Measurements from ENCODE around the gene PON3. TPM values are rescaled to one million over a fixed set of nuclear protein-coding genes. Genes with fewer than 3 reads are reported as not detected.
A peak's percentile ranks its signal among the peaks of the same experiment; 100 is the strongest.

PON3 gene
- polyA plus RNA-seq, 2 of the 4 experiments (the other 2 are of a cell fraction) = 48.7 to 142 TPM

- TF ChIP-seq REST (IDR thresholded peaks at IDR 0.05) (no peak), BHLHE40 (IDR thresholded peaks at IDR 0.05; ENCODE audit: low read depth, low read length) (no peak)
These were observed 1.8 kb downstream of the PON3 start (continued) for GRCh38 chr7:95394370-95394769.

- ChIA-PET CTCF (interaction anchor here (0.8 to 9.8 kb wide), 2 partner anchors 74 to 87 kb away, joined by 3 to 176 read pairs; no protein-coding TSS in a partner anchor), POLR2A (no interaction called here)
- no peak overlapping the region for H3K4me2 ChIP-seq
- peaks cover 15% of the 10 kb centered on the region; the same call in 1 of the 3 replicates for H3K9me3 ChIP-seq
- peaks cover 29% of the 10 kb centered on the region for H3K4me1 ChIP-seq
- FAIRE-seq (peak; percentile 76), ATAC-seq (no peak), DNase-seq (ENCODE audit: low read depth in 1 of 2, low spot score in 1 of 2) (no peak)
- whole genome bisulfite sequencing (ENCODE audit: missing lambda C conversion rate) = 77% methylated on average over 2 of the region's 2 CpGs
- no peak overlapping the region for H3K4me3 ChIP-seq
- H3K27ac ChIP-seq = no peak overlapping the region
- TF ChIP-seq HDAC2 (IDR thresholded peaks at IDR 0.05) (no peak), ELK1 (IDR thresholded peaks at IDR 0.05; ENCODE audit: low read depth, low read length) (no peak), NPAS2 (CRISPR knock-in tag; IDR thresholded peaks at IDR 0.05; ENCODE audit: borderline replicate concordance) (no peak), HOXB5 (CRISPR knock-in tag; IDR thresholded peaks at IDR 0.05) (no peak), RCOR1 (IDR thresholded peaks at IDR 0.05; ENCODE audit: low read depth, low read length) (no peak), ATOH8 (CRISPR knock-in tag; IDR thresholded peaks at IDR 0.05; ENCODE audit: low read depth) (no peak), BCL3 (IDR thresholded peaks at IDR 0.05) (no peak), NR3C1 (IDR thresholded peaks at IDR 0.05) (no peak), HOXB13 (CRISPR knock-in tag; IDR thresholded peaks at IDR 0.05; ENCODE audit: low read depth) (no peak), KDM5A (IDR thresholded peaks at IDR 0.05) (no peak), CBX2 (IDR thresholded peaks at IDR 0.05; ENCODE audit: borderline replicate concordance, low read depth) (no peak), HES2 (IDR thresholded peaks at IDR 0.05) (no peak)
These were observed 4.4 kb downstream of the PON3 start for GRCh38 chr7:95391761-95392160.

GRCh38 chr7:95389516-95389915, 6.7 kb downstream of the PON3 start:
- POLR2A ChIA-PET = no interaction called here
- no peak for DNase-seq (ENCODE audit: low read depth in 1 of 2, low spot score in 1 of 2)
- no peak for FAIRE-seq
- WGBS (ENCODE audit: missing lambda C conversion rate) = 89% methylated on average over 7 of the region's 7 CpGs
- CTCF ChIA-PET = interaction anchor here (0.6 kb wide), 2 partner anchors 155 to 302 kb away, joined by 3 to 4 read pairs; no protein-coding TSS in a partner anchor
- H3K9me3 ChIP-seq = peaks cover 15% of the 10 kb centered on the region; the same call in 1 of the 3 replicates
- peaks cover 23% of the 10 kb centered on the region for H3K4me1 ChIP-seq
- no peak overlapping the region for H3K27ac ChIP-seq
- no peak overlapping the region for H3K4me3 ChIP-seq
- H3K4me2 ChIP-seq = no peak overlapping the region
- no peak for ATAC-seq
- TF ChIP-seq MYC (IDR thresholded peaks at IDR 0.05; ENCODE audit: borderline replicate concordance, low read length) (no peak), FOXS1 (CRISPR knock-in tag; IDR thresholded peaks at IDR 0.05) (no peak), POLR2A (IDR thresholded peaks at IDR 0.05; ENCODE audit: low read length) (no peak), CTCF (IDR thresholded peaks at IDR 0.05) (no peak), SREBF2 (IDR thresholded peaks at IDR 0.05) (no peak), CEBPB (IDR thresholded peaks at IDR 0.05) (no peak), EP300 (IDR thresholded peaks at IDR 0.05) (no peak), TP53 (CRISPR knock-in tag; IDR thresholded peaks at IDR 0.05) (no peak), ELK1 (IDR thresholded peaks at IDR 0.05; ENCODE audit: low read depth, low read length) (no peak), ESRRA (IDR thresholded peaks at IDR 0.05; ENCODE audit: borderline replicate concordance, low read length) (no peak), HOXB5 (CRISPR knock-in tag; IDR thresholded peaks at IDR 0.05) (no peak), CBX8 (IDR thresholded peaks at IDR 0.05) (no peak), NFE2L2 (conservative IDR thresholded peaks at IDR 0.05; ENCODE audit: low read length) (no peak), HOXB13 (CRISPR knock-in tag; IDR thresholded peaks at IDR 0.05; ENCODE audit: low read depth) (no peak), SMC3 (IDR thresholded peaks at IDR 0.05) (no peak), ZSCAN20 (CRISPR knock-in tag; IDR thresholded peaks at IDR 0.05) (no peak), BHLHE40 (IDR thresholded peaks at IDR 0.05; ENCODE audit: low read depth, low read length) (no peak)

Measured in A549 (cell line).